ENCODE results near the gene ATP2A2. TPM values are rescaled to one million over a fixed set of nuclear protein-coding genes. Genes with fewer than 3 reads are reported as not detected.
A peak's percentile ranks its signal among the peaks of the same experiment; 100 is the strongest.
"Not testable (repeated sequence)": the region's sequence is repeated elsewhere in the genome, so short reads cannot be mapped to it uniquely, and the experiment has no call there.

Gene ATP2A2
- polyA plus RNA-seq, 3 donors from 2014 or later, result 2.0 to 8.0 (median 2.5) TPM

DNA sequence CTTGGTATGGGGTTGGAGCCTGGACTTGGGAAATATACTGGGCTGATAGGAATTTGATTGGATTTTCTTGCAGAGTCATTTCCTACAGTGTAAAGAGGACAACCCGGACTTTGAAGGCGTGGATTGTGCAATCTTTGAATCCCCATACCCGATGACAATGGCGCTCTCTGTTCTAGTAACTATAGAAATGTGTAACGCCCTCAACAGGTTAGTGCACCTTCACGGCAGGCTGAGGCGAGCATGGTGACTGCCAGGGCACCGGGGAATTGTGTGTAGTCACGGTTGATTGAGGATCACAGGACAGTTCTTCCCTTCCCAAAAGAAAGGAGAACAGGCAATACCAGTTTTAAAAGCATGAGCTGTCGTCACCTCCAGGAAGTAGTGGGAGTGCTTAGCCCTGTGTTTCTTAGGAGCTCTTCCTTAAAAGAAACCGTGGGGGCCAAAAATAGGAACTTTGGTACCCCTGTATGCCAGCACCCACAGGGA is 64.2 kb downstream of the ATP2A2 start:
- no peak overlapping the region for H3K4me3 Mint-ChIP-seq
- peaks cover 11 to 13% of the 10 kb centered on the region in 2 donors for H3K4me1 Mint-ChIP-seq
- no peak for DNase-seq
- H3K9me3 Mint-ChIP-seq, result no peaks in the 10 kb centered on the region
- peaks cover 0 to 2% (median 2%) of the 10 kb centered on the region in 3 donors for H3K27me3 Mint-ChIP-seq (ENCODE audit: low read depth in 3 of 3)
- peaks cover 25 to 66% (median 34%) of the 10 kb centered on the region in 3 donors for H3K36me3 Mint-ChIP-seq
- H3K27ac Mint-ChIP-seq, result peak overlapping the region in 1 of 6 donors; percentile 39

DNA sequence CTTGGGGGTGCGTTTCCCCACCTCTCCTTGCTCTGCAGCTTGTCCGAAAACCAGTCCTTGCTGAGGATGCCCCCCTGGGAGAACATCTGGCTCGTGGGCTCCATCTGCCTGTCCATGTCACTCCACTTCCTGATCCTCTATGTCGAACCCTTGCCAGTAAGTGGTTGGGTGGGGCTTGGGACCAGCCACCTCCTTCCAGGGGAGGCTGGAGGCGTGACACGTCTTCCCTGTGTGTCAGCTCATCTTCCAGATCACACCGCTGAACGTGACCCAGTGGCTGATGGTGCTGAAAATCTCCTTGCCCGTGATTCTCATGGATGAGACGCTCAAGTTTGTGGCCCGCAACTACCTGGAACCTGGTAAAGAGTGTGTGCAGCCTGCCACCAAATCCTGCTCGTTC is 64.9 kb downstream of the ATP2A2 start:
- no peak overlapping the region for H3K27ac Mint-ChIP-seq
- H3K4me3 Mint-ChIP-seq, result no peak overlapping the region
- peaks cover 12 to 20% of the 10 kb centered on the region in 2 donors for H3K4me1 Mint-ChIP-seq
- DNase-seq, result no peak
- no peaks in the 10 kb centered on the region for H3K9me3 Mint-ChIP-seq
- peaks cover 25 to 60% (median 29%) of the 10 kb centered on the region in 3 donors for H3K36me3 Mint-ChIP-seq
- H3K27me3 Mint-ChIP-seq (ENCODE audit: low read depth in 3 of 3), result peaks cover 0 to 2% (median 2%) of the 10 kb centered on the region in 3 donors

DNA sequence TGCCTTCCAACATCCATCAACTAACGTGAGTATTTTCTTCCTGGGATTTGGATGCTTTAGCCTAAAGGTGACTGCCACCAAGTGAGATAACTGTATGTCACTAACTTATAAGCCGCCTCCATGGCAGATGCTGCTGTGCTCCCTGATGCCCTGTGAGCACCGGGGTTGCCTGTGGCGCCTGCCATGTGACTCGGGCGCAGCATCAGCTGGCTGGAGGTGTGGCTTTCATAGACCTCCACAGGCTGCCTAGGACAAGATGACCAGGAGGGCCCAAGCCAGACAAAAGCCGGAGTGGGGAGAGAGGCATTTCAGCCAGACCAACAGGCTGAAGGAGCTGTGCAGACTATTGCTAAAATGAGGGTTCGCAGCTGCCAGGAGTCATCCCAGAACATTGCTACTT is 66.7 kb downstream of the ATP2A2 start:
- H3K36me3 Mint-ChIP-seq, result peaks cover 21 to 45% (median 29%) of the 10 kb centered on the region in 3 donors
- no peak overlapping the region for H3K4me3 Mint-ChIP-seq

DNA sequence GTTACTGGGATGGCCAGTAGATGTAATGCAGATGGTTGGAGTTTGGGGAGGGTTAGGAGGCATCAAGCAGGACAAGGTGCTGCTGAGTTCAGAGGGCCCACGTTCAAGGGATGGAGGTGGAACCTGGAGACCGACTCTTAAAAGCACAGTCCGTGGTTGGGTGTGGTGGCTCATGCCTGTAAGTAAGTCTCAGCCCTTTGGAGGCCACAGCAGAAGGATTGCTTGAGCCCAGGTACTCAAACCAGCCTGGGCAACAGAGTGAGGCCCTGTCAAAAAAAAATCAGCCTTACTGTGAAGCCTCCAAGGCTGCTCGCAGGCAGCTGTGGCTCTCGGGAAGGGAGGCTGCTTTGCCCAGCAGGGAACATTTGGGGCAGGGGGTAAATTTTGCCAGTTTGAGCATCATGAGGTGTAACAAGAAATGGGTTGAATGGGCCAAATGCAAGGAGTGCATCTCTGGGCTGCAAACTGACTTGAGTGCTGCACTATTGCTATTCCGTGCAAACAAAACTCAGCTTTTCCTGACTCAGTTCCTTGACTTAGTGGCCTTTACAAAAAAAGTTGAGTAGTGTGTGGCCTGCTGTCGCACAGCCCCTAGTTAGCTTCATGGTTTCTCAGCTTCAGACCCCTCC is 67.5 kb downstream of the ATP2A2 start:
- no peaks in the 10 kb centered on the region for H3K9me3 Mint-ChIP-seq
- DNase-seq, result no peak
- H3K4me3 Mint-ChIP-seq, result no peak overlapping the region
- H3K27ac Mint-ChIP-seq, result no peak overlapping the region
- peaks cover 0 to 4% (median 2%) of the 10 kb centered on the region in 3 donors for H3K27me3 Mint-ChIP-seq (ENCODE audit: low read depth in 3 of 3)
- H3K4me1 Mint-ChIP-seq, result peaks cover 12 to 23% of the 10 kb centered on the region in 2 donors
- H3K36me3 Mint-ChIP-seq, result peaks cover 21 to 37% (median 23%) of the 10 kb centered on the region in 3 donors

More for the DNA sequence above, 66.7 kb downstream of the ATP2A2 start:
- Mint-ChIP-seq H3K9me3 (no peaks in the 10 kb centered on the region), H3K27me3 (ENCODE audit: low read depth in 3 of 3) (peaks cover 0 to 2% (median 2%) of the 10 kb centered on the region in 3 donors), H3K4me1 (peaks cover 12 to 23% of the 10 kb centered on the region in 2 donors), H3K27ac (peak overlapping the region in 1 of 6 donors; percentile 14)
- no peak for DNase-seq

- Mint-ChIP-seq H3K4me3 (peak overlapping the region in 1 of 5 donors; percentile 20), H3K27ac (peak overlapping the region in 5 of 6 donors; percentile 23 to 84 (median 80)), H3K27me3 (ENCODE audit: low read depth in 3 of 3) (peaks cover 0 to 4% (median 2%) of the 10 kb centered on the region in 3 donors), H3K4me1 (peaks cover 12 to 27% of the 10 kb centered on the region in 2 donors), H3K9me3 (no peaks in the 10 kb centered on the region), H3K36me3 (peaks cover 17 to 32% (median 17%) of the 10 kb centered on the region in 3 donors)
- DNase-seq, result no peak
Measured at GRCh38 chr12:110349096-110349495, 68.0 kb downstream of the ATP2A2 start.

GRCh38 chr12:110349514-110350151 is 68.6 kb downstream of the ATP2A2 start:
- DNase-seq, result peak; percentile 10 to 20 (median 12)
- H3K4me1 Mint-ChIP-seq, result peaks cover 15 to 32% of the 10 kb centered on the region in 2 donors
- H3K36me3 Mint-ChIP-seq, result peaks cover 15 to 28% (median 17%) of the 10 kb centered on the region in 3 donors
- H3K4me3 Mint-ChIP-seq, result peak overlapping the region in 2 of 5 donors; percentile 20 to 28
- no peaks in the 10 kb centered on the region for H3K9me3 Mint-ChIP-seq
- H3K27ac Mint-ChIP-seq, result peak overlapping the region; percentile 37 to 84 (median 78)
- H3K27me3 Mint-ChIP-seq (ENCODE audit: low read depth in 3 of 3), result peaks cover 0 to 4% (median 2%) of the 10 kb centered on the region in 3 donors

- Mint-ChIP-seq H3K27ac (no peak overlapping the region), H3K27me3 (ENCODE audit: low read depth in 3 of 3) (peaks cover 0 to 4% (median 2%) of the 10 kb centered on the region in 3 donors), H3K4me3 (no peak overlapping the region), H3K36me3 (peaks cover 12 to 17% (median 15%) of the 10 kb centered on the region in 3 donors), H3K4me1 (peaks cover 20 to 38% of the 10 kb centered on the region in 2 donors), H3K9me3 (no peaks in the 10 kb centered on the region)
- no peak for DNase-seq
Measured at GRCh38 chr12:110351119-110351518, 70.1 kb downstream of the ATP2A2 start.

DNA sequence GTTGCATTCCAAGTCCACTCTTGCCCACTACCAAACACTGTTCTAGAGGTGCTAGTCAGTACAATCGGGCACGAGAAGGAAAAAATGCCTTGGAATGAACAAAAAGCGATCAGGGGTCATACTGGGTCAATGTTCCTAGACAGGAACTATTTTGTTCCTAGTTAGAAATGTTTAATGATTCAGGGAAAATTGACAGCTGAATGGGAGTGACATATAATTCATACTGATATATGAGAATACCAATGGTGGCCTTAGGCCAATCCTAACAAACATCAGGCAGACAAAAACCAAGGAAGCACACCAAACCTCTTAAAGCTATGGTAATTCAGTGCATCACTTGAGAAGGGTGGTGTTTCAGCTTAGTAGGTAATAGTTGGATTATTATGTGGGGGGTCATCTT is 71.4 kb downstream of the ATP2A2 start:
- Mint-ChIP-seq H3K9me3 (no peaks in the 10 kb centered on the region), H3K27me3 (ENCODE audit: low read depth in 3 of 3) (peaks cover 2 to 4% (median 2%) of the 10 kb centered on the region in 3 donors), H3K4me3 (no peak overlapping the region), H3K4me1 (peaks cover 20 to 38% of the 10 kb centered on the region in 2 donors), H3K27ac (no peak overlapping the region), H3K36me3 (peaks cover 2 to 5% (median 2%) of the 10 kb centered on the region in 3 donors)
- no peak for DNase-seq

- H3K9me3 Mint-ChIP-seq, result no peaks in the 10 kb centered on the region
- peak overlapping the region in 2 of 6 donors; percentile 40 to 42 for H3K27ac Mint-ChIP-seq
- no peak overlapping the region for H3K4me3 Mint-ChIP-seq
- peaks cover 2 to 4% (median 2%) of the 10 kb centered on the region in 3 donors for H3K27me3 Mint-ChIP-seq (ENCODE audit: low read depth in 3 of 3)
- no peaks in the 10 kb centered on the region for H3K36me3 Mint-ChIP-seq
- H3K4me1 Mint-ChIP-seq, result peaks cover 20 to 38% of the 10 kb centered on the region in 2 donors
- DNase-seq, result no peak
Measured at GRCh38 chr12:110353211-110353965, 72.3 kb downstream of the ATP2A2 start.

GRCh38 chr12:110354172-110354780 is 73.2 kb downstream of the ATP2A2 start:
- Mint-ChIP-seq H3K27ac (peak overlapping the region in 1 of 6 donors; percentile 18), H3K27me3 (ENCODE audit: low read depth in 3 of 3) (peaks cover 2 to 4% (median 2%) of the 10 kb centered on the region in 3 donors), H3K4me1 (peaks cover 18 to 35% of the 10 kb centered on the region in 2 donors), H3K9me3 (no peaks in the 10 kb centered on the region), H3K4me3 (no peak overlapping the region), H3K36me3 (no peaks in the 10 kb centered on the region)
- DNase-seq, result no peak

DNA sequence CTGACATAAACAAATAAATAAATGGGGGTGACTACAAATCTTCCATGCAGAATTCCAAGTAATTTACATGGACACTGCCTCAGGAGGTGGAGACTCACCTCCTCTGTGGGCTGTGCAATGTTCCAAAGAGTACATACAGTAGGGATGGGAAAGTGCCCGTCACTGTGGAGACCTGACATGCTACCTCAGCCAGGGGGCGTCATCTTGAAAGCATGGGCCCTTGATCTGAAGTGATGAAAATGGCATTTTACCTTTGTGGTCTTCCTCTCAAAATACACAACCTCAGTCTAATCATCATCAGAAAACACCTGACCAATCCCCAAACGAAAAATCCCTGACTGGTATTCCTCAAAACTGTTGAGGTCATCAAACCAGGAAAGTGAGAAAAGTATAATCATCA is 74.0 kb downstream of the ATP2A2 start:
- H3K27ac Mint-ChIP-seq, result peak overlapping the region in 1 of 6 donors; percentile 46
- H3K4me3 Mint-ChIP-seq, result no peak overlapping the region

GRCh38 chr12:110358384-110359097 is 77.5 kb downstream of the ATP2A2 start:
- not testable (repeated sequence) for H3K4me3 Mint-ChIP-seq; H3K27ac Mint-ChIP-seq; H3K27me3 Mint-ChIP-seq (ENCODE audit: low read depth in 3 of 3); DNase-seq; H3K9me3 Mint-ChIP-seq; H3K36me3 Mint-ChIP-seq
- peaks cover 7 to 15% of the 10 kb centered on the region in 2 donors for H3K4me1 Mint-ChIP-seq

More for the DNA sequence above, 74.0 kb downstream of the ATP2A2 start:
- Mint-ChIP-seq H3K9me3 (no peaks in the 10 kb centered on the region), H3K4me1 (peaks cover 10 to 27% of the 10 kb centered on the region in 2 donors), H3K27me3 (ENCODE audit: low read depth in 3 of 3) (peaks cover 0 to 4% (median 2%) of the 10 kb centered on the region in 3 donors), H3K36me3 (no peaks in the 10 kb centered on the region)
- DNase-seq, result peak in 1 of 3 donors; percentile 19
